Skeletal muscle cell (primary cell): ENCODE measurements around the gene IL1A.

Experiments
- DNase-seq: peaks from one replicate; pipeline ENCODE4 v3.0.0-alpha.2; 2010; ENCODE audit warnings: low read depth
- H3K4me3 ChIP-seq: 2 replicates; pipeline ENCODE4 v1.5.1; 2011; ENCODE audit warnings: low read depth, mild to moderate bottlenecking, control low read depth, low read length, moderate library complexity

IL1A gene

DNA sequence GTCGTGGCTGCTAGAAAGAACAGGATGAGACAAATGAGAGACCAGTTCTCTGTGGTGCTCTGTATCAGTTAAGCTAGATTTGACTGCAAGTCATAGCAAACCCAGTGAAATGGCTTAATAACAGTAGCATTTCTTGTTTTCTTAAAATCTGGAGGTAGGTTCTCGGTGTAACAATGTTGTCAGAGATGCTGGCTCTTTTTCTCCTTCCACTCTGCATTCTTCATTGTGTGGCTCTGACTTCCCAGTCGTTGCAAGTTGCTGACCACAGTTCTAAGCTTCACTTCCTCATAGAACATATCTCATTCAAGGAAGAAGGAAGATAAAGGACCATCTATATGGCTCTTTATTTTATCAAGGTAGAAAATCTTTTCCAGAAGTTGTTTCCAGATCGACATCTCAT lies 12.0 kb downstream of the IL1A start:
- no peak overlapping the region for H3K4me3 ChIP-seq
- no peak for DNase-seq

- H3K4me3 ChIP-seq: no peak overlapping the region
- DNase-seq: no peak
Measured at GRCh38 chr2:112768432-112768831, 15.9 kb downstream of the IL1A start.

- H3K4me3 ChIP-seq: no peak overlapping the region
- no peak for DNase-seq
Measured at GRCh38 chr2:112767693-112768330, 16.5 kb downstream of the IL1A start.

GRCh38 chr2:112765251-112765650 lies 19.0 kb downstream of the IL1A start:
- DNase-seq: no peak
- peak overlapping the region; percentile 88 for H3K4me3 ChIP-seq

DNA sequence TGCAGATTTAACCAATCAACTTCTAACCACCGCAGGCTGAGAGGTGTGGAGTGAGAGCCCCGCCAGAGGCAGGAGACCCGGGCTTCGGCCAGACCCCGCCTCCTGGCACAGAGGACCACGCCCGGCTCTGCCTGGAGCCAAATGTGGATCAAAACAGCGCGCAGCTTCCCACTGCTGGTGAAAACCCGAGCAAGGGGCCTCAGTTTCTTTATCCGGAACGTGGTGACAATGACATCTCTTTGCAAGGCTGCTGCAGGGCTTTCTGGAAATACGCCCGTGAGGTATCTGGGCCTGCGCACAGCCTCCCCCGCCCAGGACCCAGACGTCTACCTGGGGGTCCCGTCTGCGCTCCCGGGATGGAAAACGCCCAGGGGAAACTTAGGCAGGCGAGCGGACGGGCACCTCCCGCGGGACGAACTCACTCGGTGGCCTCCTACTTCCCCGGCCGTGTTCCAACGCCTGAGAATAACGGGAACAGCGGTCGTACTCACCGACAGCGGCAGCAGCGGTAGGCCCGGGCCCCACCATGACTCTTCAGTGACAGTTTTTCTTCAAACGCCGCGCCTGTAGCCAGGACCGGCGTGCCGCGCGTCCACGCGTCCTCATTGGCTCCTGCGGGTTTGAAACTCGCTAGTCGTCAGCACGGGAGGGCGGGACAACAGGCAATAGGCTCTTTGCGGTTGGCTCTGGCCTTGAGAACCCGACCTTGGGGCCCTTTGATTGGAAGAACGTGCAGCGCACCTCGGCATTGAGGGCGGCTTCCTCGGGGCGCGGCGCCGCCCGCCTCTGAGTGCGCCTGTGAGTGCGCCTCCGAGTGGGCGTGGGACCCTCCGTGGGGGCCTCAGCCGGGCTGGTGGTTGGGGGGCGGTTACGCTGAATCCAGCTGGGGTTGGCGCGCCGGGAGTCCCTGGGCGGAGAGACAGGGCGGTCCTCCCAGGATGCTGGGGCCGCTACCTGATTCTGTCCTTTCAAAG lies 19.9 kb downstream of the IL1A start, which contains the start of gene CKAP2L:
TSS of gene CKAP2L (minus strand) at position 539 of the 974 bp plus-strand sequence. CDS start at position 528, 11 bp downstream.
- peak; percentile 95 for DNase-seq
- peak within 1 kb of the TSS; percentile 88 for H3K4me3 ChIP-seq

GRCh38 chr2:112762276-112762675 lies 22.0 kb downstream of the IL1A start:
- DNase-seq: no peak
- H3K4me3 ChIP-seq: no peak overlapping the region

DNA sequence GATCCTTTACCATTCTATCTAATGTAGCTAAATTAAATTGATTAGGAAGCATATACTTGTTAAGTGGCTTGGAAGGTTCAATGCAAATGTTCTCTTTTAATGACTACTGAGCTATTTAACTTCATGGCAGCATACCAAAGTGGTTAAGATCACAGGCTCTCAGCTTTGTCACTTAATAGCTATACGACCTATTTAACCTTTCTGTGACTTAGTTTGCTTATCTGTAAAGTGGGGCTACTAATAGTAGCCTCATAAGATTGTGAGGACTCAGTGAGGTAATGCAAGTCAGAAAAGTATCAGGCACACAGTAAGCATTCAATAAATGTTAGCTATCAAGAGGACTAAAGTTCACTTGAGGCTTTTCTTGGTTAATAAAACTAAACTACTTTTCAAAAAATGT lies 24.1 kb downstream of the IL1A start:
- no peak for DNase-seq
- no peak overlapping the region for H3K4me3 ChIP-seq

GRCh38 chr2:112758711-112759110 lies 25.6 kb downstream of the IL1A start:
- no peak overlapping the region for H3K4me3 ChIP-seq
- DNase-seq: no peak

GRCh38 chr2:112757265-112757664 lies 27.0 kb downstream of the IL1A start:
- H3K4me3 ChIP-seq: no peak overlapping the region
- no peak for DNase-seq

DNA sequence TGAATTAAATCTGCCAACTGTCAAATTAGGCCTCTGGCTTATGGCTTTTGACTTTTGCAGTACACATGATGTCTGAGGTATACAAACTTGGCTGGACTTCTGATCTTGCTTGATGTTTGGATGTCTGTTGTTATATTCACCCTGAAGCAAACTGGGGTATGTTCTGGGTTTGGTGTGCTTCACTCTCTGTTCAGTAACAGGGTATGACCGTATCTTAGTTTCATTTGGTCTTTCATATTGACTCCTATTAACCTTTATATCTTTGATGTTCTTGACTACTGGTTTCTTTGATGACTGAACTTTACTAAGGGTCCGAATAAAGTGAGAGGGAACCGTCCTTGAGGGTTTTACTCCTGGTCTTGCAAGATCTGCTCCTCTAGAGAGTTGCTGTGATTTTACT lies 28.1 kb downstream of the IL1A start:
- no peak for DNase-seq
- H3K4me3 ChIP-seq: no peak overlapping the region

GRCh38 chr2:112755444-112755843 lies 28.8 kb downstream of the IL1A start:
- H3K4me3 ChIP-seq: no peak overlapping the region
- DNase-seq: no peak

DNA sequence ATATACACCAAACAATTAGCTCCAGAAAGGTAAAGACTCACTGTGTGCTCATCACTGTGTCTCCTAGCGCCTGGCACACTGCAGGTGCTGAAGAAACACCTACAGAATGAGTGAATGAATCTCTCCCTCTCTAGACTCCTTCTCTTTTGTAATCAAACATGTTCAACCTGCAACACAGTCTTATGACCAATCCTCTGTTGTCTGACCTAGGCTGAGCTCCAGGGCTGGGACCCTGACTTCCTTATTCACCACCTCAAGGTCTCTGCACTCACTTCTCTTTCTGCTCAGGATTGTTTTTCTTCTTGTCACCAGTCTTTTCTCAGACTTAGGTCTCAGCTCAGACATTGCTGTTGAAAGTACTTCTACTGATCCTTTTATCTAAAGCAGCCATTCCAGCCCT lies 29.7 kb downstream of the IL1A start:
- no peak for DNase-seq
- H3K4me3 ChIP-seq: no peak overlapping the region

DNA sequence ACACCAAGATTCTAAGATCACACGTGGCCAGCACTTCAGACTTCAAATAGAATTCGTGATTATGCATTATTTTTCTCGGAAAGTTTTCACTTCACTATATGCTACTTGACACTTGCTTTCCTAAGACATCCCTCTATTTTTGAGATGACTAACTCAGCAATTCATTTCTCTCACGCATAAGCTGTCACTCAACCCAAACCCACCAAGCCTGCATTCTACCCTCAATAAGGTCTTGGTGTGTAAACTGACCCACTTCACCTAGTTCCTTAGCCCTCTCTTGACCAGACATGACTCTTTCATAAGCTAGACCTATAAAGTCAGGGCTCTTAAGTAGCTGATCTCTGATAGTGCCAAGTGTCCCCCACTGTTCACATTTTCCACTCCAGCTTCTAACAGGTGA lies 31.6 kb downstream of the IL1A start:
- DNase-seq: no peak
- no peak overlapping the region for H3K4me3 ChIP-seq

DNA sequence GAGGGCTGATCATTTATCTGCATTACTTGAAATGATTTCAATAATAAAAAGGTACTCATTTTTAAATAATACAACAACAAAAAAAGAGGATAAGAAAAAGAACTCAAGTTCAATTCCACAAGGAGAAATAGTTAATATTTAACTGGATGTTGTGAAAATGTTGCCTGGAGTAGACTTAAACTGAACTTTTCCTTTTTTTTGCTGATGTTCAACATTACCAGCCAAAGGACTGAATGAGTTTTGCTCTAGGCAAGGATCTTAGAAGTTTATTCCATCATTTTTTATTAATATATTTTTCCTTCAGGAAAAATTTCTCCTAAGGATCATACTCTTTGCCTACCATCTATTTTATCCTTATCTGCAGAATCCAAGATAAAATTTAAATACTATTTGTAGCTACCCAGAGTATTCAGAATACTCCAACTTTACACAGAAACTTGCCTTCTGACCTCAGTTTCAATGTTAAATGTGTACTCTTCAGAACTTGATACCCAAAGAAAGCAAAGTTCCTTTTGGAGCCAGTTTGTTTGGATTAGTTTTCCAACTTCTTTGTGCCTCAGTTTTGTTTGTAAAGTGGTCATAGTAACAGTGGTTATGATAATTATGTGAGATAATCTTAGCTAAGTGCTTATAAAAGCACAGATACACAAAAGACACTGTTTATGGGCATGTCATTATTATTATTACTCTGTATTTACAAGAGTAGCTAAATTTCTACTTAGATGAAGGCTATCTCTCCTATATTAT lies 32.7 kb downstream of the IL1A start:
- no peak overlapping the region for H3K4me3 ChIP-seq
- no peak for DNase-seq

GRCh38 chr2:112750560-112750843 lies 33.8 kb downstream of the IL1A start:
- no peak for DNase-seq

GRCh38 chr2:112749755-112750559 lies 34.3 kb downstream of the IL1A start:
- H3K4me3 ChIP-seq: no peak overlapping the region

More at GRCh38 chr2:112750560-112750843, 33.8 kb downstream of the IL1A start:
- H3K4me3 ChIP-seq: no peak overlapping the region

GRCh38 chr2:112740527-112740926 lies 43.8 kb downstream of the IL1A start:
- no peak overlapping the region for H3K4me3 ChIP-seq
- no peak for DNase-seq

More at GRCh38 chr2:112749755-112750559, 34.3 kb downstream of the IL1A start:
- DNase-seq: no peak

DNA sequence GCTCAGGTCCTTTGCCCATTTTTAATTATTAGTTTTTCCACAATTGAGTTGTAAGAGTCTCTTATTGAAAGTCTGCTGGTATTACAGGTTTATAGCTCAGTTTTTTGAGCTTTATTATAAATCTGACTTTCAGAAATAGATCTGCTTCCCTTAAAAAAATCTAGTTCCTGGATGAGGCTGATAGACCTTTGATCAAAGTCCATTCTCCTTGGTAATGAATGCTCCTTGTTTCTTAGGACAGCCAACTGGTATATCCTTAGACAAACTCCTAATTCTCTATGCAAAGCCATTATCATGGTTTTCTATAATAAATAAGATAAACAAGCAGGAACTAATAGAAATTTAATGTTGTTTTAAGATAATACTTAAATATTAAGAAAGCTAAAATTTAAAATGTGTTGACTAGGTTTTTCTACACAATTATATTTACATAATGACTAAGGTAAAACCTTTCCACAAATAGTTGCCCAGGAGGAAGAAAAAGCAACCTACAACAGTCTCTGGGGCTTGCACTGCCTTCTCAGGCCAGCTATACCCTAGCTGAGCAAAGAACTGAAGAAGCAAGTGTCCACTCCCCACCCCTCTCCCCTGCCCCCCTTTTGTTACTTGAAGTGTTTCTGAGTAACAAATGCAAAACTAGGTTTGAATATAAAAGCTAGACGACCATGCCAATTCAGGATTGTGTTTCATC lies 46.6 kb downstream of the IL1A start:
- no peak overlapping the region for H3K4me3 ChIP-seq
- DNase-seq: no peak

DNA sequence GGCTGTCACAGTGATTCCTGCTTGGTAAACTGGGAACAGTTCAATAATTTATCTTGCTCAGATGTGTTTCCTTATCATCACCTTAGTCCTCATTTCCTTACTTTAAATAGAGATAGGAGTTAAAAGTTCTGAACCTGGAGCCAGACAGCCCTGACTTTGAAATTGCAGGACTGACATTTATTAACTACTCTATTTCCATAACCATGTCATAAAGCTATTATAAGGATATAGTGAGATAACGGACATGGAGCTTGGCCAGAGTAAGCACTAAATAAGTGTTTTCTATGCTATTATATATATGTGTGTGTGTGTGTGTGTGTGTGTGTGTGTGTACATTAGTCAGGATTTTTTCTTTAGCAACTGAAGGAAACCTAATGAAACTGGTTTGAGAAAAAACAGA lies 50.4 kb downstream of the IL1A start:
- DNase-seq: no peak
- H3K4me3 ChIP-seq: no peak overlapping the region
